ENCODE data around the gene CCNL2.

The CCNL2 gene

GRCh38 chr1:1354271-1355247, 44.6 kb downstream of the CCNL2 start:
- peak overlapping the region; percentile 61 for H3K4me3 ChIP-seq (ENCODE audit: low read length)
- peak overlapping the region; percentile 58 for H3K9ac ChIP-seq (ENCODE audit: low read length)

GRCh38 chr1:1353389-1354151, 45.6 kb downstream of the CCNL2 start:
- no peak overlapping the region for H3K4me3 ChIP-seq (ENCODE audit: low read length)
- peaks cover 19% of the 10 kb centered on the region for H3K4me1 ChIP-seq (ENCODE audit: control insufficient read depth, insufficient read depth, low read length)
- DNase-seq (ENCODE audit: low read depth), result no peak
- H3K27me3 ChIP-seq (replicated peaks; ENCODE audit: control insufficient read depth, insufficient read depth, low read length), result no peaks in the 10 kb centered on the region
- peaks cover 26% of the 10 kb centered on the region for H3K36me3 ChIP-seq (ENCODE audit: control insufficient read depth, insufficient read depth, low read length, severe bottlenecking)
- H3K9ac ChIP-seq (ENCODE audit: low read length), result peak overlapping the region; percentile 70
- H3K9me3 ChIP-seq (ENCODE audit: control insufficient read depth, low read length), result no peaks in the 10 kb centered on the region

More at GRCh38 chr1:1354271-1355247, 44.6 kb downstream of the CCNL2 start:
- Histone ChIP-seq H3K9me3 (ENCODE audit: control insufficient read depth, low read length) (no peaks in the 10 kb centered on the region), H3K36me3 (ENCODE audit: control insufficient read depth, insufficient read depth, low read length, severe bottlenecking) (peaks cover 26% of the 10 kb centered on the region), H3K4me1 (ENCODE audit: control insufficient read depth, insufficient read depth, low read length) (peaks cover 29% of the 10 kb centered on the region), H3K27me3 (replicated peaks; ENCODE audit: control insufficient read depth, insufficient read depth, low read length) (no peaks in the 10 kb centered on the region)
- DNase-seq (ENCODE audit: low read depth), result no peak

GRCh38 chr1:1352786-1353388, 46.2 kb downstream of the CCNL2 start:
- H3K4me1 ChIP-seq (ENCODE audit: control insufficient read depth, insufficient read depth, low read length), result peaks cover 19% of the 10 kb centered on the region
- H3K27me3 ChIP-seq (replicated peaks; ENCODE audit: control insufficient read depth, insufficient read depth, low read length), result no peaks in the 10 kb centered on the region
- peaks cover 26% of the 10 kb centered on the region for H3K36me3 ChIP-seq (ENCODE audit: control insufficient read depth, insufficient read depth, low read length, severe bottlenecking)
- no peak for DNase-seq (ENCODE audit: low read depth)
- H3K9ac ChIP-seq (ENCODE audit: low read length), result peak overlapping the region; percentile 70
- H3K9me3 ChIP-seq (ENCODE audit: control insufficient read depth, low read length), result no peaks in the 10 kb centered on the region
- peak overlapping the region; percentile 28 for H3K4me3 ChIP-seq (ENCODE audit: low read length)

- peak; percentile 48 for DNase-seq (ENCODE audit: low read depth)
- peaks cover 29% of the 10 kb centered on the region for H3K4me1 ChIP-seq (ENCODE audit: control insufficient read depth, insufficient read depth, low read length)
- H3K27me3 ChIP-seq (replicated peaks; ENCODE audit: control insufficient read depth, insufficient read depth, low read length), result no peaks in the 10 kb centered on the region
- H3K4me3 ChIP-seq (ENCODE audit: low read length), result peak overlapping the region; percentile 28
- H3K9me3 ChIP-seq (ENCODE audit: control insufficient read depth, low read length), result no peaks in the 10 kb centered on the region
- H3K9ac ChIP-seq (ENCODE audit: low read length), result peak overlapping the region; percentile 70
- peaks cover 26% of the 10 kb centered on the region for H3K36me3 ChIP-seq (ENCODE audit: control insufficient read depth, insufficient read depth, low read length, severe bottlenecking)
Measured at GRCh38 chr1:1351511-1352427, 47.4 kb downstream of the CCNL2 start.

GRCh38 chr1:1349256-1350012, 49.7 kb downstream of the CCNL2 start, which contains the start of gene DVL1:
TSS of gene DVL1 (minus strand) at chr1:1349418. CDS start at chr1:1349065, 353 bp downstream.
- H3K27me3 ChIP-seq (replicated peaks; ENCODE audit: control insufficient read depth, insufficient read depth, low read length), result no peaks in the 10 kb centered on the region
- peaks cover 22% of the 10 kb centered on the region for H3K36me3 ChIP-seq (ENCODE audit: control insufficient read depth, insufficient read depth, low read length, severe bottlenecking)
- DNase-seq (ENCODE audit: low read depth), result peak; percentile 81
- no peaks in the 10 kb centered on the region for H3K9me3 ChIP-seq (ENCODE audit: control insufficient read depth, low read length)
- peak within 1 kb of the TSS; percentile 89 for H3K4me3 ChIP-seq (ENCODE audit: low read length)
- peaks cover 52% of the 10 kb centered on the region for H3K4me1 ChIP-seq (ENCODE audit: control insufficient read depth, insufficient read depth, low read length)
- peak within 1 kb of the TSS; percentile 89 for H3K9ac ChIP-seq (ENCODE audit: low read length)

- no peak for DNase-seq (ENCODE audit: low read depth)
- H3K27me3 ChIP-seq (replicated peaks; ENCODE audit: control insufficient read depth, insufficient read depth, low read length), result no peaks in the 10 kb centered on the region
- no peaks in the 10 kb centered on the region for H3K9me3 ChIP-seq (ENCODE audit: control insufficient read depth, low read length)
- peaks cover 14% of the 10 kb centered on the region for H3K36me3 ChIP-seq (ENCODE audit: control insufficient read depth, insufficient read depth, low read length, severe bottlenecking)
- H3K9ac ChIP-seq (ENCODE audit: low read length), result peak overlapping the region; percentile 89
- peaks cover 53% of the 10 kb centered on the region for H3K4me1 ChIP-seq (ENCODE audit: control insufficient read depth, insufficient read depth, low read length)
- H3K4me3 ChIP-seq (ENCODE audit: low read length), result peak overlapping the region; percentile 89
Measured at GRCh38 chr1:1348420-1349255, 50.5 kb downstream of the CCNL2 start.

- peaks cover 46% of the 10 kb centered on the region for H3K4me1 ChIP-seq (ENCODE audit: control insufficient read depth, insufficient read depth, low read length)
- peaks cover 6% of the 10 kb centered on the region for H3K36me3 ChIP-seq (ENCODE audit: control insufficient read depth, insufficient read depth, low read length, severe bottlenecking)
- H3K9me3 ChIP-seq (ENCODE audit: control insufficient read depth, low read length), result no peaks in the 10 kb centered on the region
- H3K27me3 ChIP-seq (replicated peaks; ENCODE audit: control insufficient read depth, insufficient read depth, low read length), result no peaks in the 10 kb centered on the region
- DNase-seq (ENCODE audit: low read depth), result peak; percentile 55
- H3K4me3 ChIP-seq (ENCODE audit: low read length), result peak overlapping the region; percentile 89
- H3K9ac ChIP-seq (ENCODE audit: low read length), result peak overlapping the region; percentile 89
Measured at GRCh38 chr1:1347663-1348419, 51.3 kb downstream of the CCNL2 start.

- DNase-seq (ENCODE audit: low read depth), result no peak
- Histone ChIP-seq H3K9me3 (ENCODE audit: control insufficient read depth, low read length) (no peaks in the 10 kb centered on the region), H3K4me1 (ENCODE audit: control insufficient read depth, insufficient read depth, low read length) (peaks cover 38% of the 10 kb centered on the region), H3K36me3 (ENCODE audit: control insufficient read depth, insufficient read depth, low read length, severe bottlenecking) (no peaks in the 10 kb centered on the region), H3K27me3 (replicated peaks; ENCODE audit: control insufficient read depth, insufficient read depth, low read length) (no peaks in the 10 kb centered on the region), H3K4me3 (ENCODE audit: low read length) (peak overlapping the region; percentile 89), H3K9ac (ENCODE audit: low read length) (peak overlapping the region; percentile 89)
Measured at GRCh38 chr1:1347026-1347595, 52.0 kb downstream of the CCNL2 start.

- no peak for DNase-seq (ENCODE audit: low read depth)
- peaks cover 4% of the 10 kb centered on the region for H3K36me3 ChIP-seq (ENCODE audit: control insufficient read depth, insufficient read depth, low read length, severe bottlenecking)
- H3K4me1 ChIP-seq (ENCODE audit: control insufficient read depth, insufficient read depth, low read length), result peaks cover 36% of the 10 kb centered on the region
- H3K27me3 ChIP-seq (replicated peaks; ENCODE audit: control insufficient read depth, insufficient read depth, low read length), result no peaks in the 10 kb centered on the region
- peak overlapping the region; percentile 54 for H3K4me3 ChIP-seq (ENCODE audit: low read length)
- H3K9me3 ChIP-seq (ENCODE audit: control insufficient read depth, low read length), result no peaks in the 10 kb centered on the region
- peak overlapping the region; percentile 89 for H3K9ac ChIP-seq (ENCODE audit: low read length)
Measured at GRCh38 chr1:1346501-1346890, 52.6 kb downstream of the CCNL2 start.
